HepG2 (cell line): ENCODE data around the gene MTHFD1L. TPM values are rescaled to one million over a fixed set of nuclear protein-coding genes. Genes with fewer than 3 reads are reported as not detected.

Experiments used
- BATF2 ChIP-seq: sonication (generic); formaldehyde crosslinking; IDR thresholded peaks from 2 replicates; pipeline ENCODE4 v1.8.0; 2022; ENCODE audit warnings: mild to moderate bottlenecking, missing genetic modification reagents, moderate library complexity
- ELF1 ChIP-seq: sonication (generic); formaldehyde crosslinking; IDR thresholded peaks from 2 replicates; pipeline ENCODE4 v1.4.0; 2020; ENCODE audit warnings: missing genetic modification reagents
- GATAD1 ChIP-seq: IDR thresholded peaks from 2 replicates; pipeline ENCODE4 v1.6.1; 2016; ENCODE audit warnings: missing genetic modification reagents, missing compliant biosample characterization
- HDAC2 ChIP-seq: sonication (generic); formaldehyde crosslinking; IDR thresholded peaks from 2 replicates; pipeline ENCODE4 v1.4.0; 2020; ENCODE audit warnings: missing genetic modification reagents
- HNF1B ChIP-seq: sonication (generic); formaldehyde crosslinking; IDR thresholded peaks from 2 replicates; pipeline ENCODE4 v1.5.1; 2020; ENCODE audit warnings: mild to moderate bottlenecking, moderate library complexity, missing genetic modification reagents
- HNRNPUL1 ChIP-seq: fragments of 200-400 bp; formaldehyde crosslinking; IDR thresholded peaks from 2 replicates; pipeline ENCODE4 v1.6.1; 2017; ENCODE audit warnings: low read depth, mild to moderate bottlenecking, low read length, moderate library complexity
- HOXA3 ChIP-seq: sonication (generic); formaldehyde crosslinking; IDR thresholded peaks from 2 replicates; pipeline ENCODE4 v1.5.0; 2020; ENCODE audit warnings: missing genetic modification reagents
- MED13 ChIP-seq: sonication (generic); formaldehyde crosslinking; IDR thresholded peaks from 2 replicates; pipeline ENCODE4 v1.5.0; 2020; ENCODE audit warnings: missing genetic modification reagents
- MIER2 ChIP-seq: IDR thresholded peaks from 2 replicates; pipeline ENCODE4 v1.6.1; 2016; ENCODE audit warnings: missing biosample characterization, missing genetic modification reagents
- MLXIP ChIP-seq: sonication (generic); formaldehyde crosslinking; IDR thresholded peaks from 2 replicates; pipeline ENCODE4 v1.9.0; 2021; ENCODE audit warnings: missing genetic modification reagents, borderline replicate concordance
- PHF21A ChIP-seq: sonication (generic); formaldehyde crosslinking; IDR thresholded peaks from 2 replicates; pipeline ENCODE4 v1.5.0; 2020; ENCODE audit warnings: mild to moderate bottlenecking, missing genetic modification reagents
- RELA ChIP-seq: sonication (generic); formaldehyde crosslinking; IDR thresholded peaks from 2 replicates; pipeline ENCODE4 v1.4.0; 2020; ENCODE audit warnings: missing genetic modification reagents
- TCF7 ChIP-seq: sonication (generic); IDR thresholded peaks from 2 replicates; pipeline ENCODE4 v1.6.1; 2016; ENCODE audit warnings: antibody characterized with exemption, low read depth
- TFAP4 ChIP-seq: sonication (generic); IDR thresholded peaks from 2 replicates; pipeline ENCODE4 v1.6.1; 2016; ENCODE audit warnings: low read depth, borderline replicate concordance
- YEATS2 ChIP-seq: sonication (generic); formaldehyde crosslinking; IDR thresholded peaks from 2 replicates; pipeline ENCODE4 v1.4.0; 2020; ENCODE audit warnings: missing genetic modification reagents, borderline replicate concordance
- ZFY ChIP-seq: sonication (generic); formaldehyde crosslinking; IDR thresholded peaks from 2 replicates; pipeline ENCODE4 v1.4.0; 2020; ENCODE audit warnings: missing genetic modification reagents
- ZNF20 ChIP-seq: sonication (generic); formaldehyde crosslinking; IDR thresholded peaks from 2 replicates; pipeline ENCODE4 v1.4.0; 2020; ENCODE audit warnings: mild to moderate bottlenecking, moderate library complexity, missing genetic modification reagents
- ZNF615 ChIP-seq: sonication (generic); formaldehyde crosslinking; IDR thresholded peaks from 2 replicates; pipeline ENCODE4 v1.5.0; 2020; ENCODE audit warnings: mild to moderate bottlenecking, missing genetic modification reagents, borderline replicate concordance
- ZNF652 ChIP-seq: IDR thresholded peaks from 2 replicates; pipeline ENCODE4 v1.6.1; 2016; ENCODE audit warnings: low read depth, borderline replicate concordance
- ZNF704 ChIP-seq: sonication (generic); formaldehyde crosslinking; IDR thresholded peaks from 2 replicates; pipeline ENCODE4 v1.8.1; 2023; ENCODE audit warnings: mild to moderate bottlenecking, inconsistent platforms, moderate library complexity, missing genetic modification reagents, borderline replicate concordance
- polyA plus RNA-seq, 8 experiments: library from polyadenylated mRNA; depleted of rRNA in 3 of 8; stranded (reverse) in 7 of 8; unstranded in 1 of 8; fragments of >200 nt; fragmentation: Illumina TruSeq in 4 of 8; extraction: Trizol in 4 of 8; gene quantifications; 2 replicates each; pipeline versions ENCODE4 v1.2.1 to v1.2.3, GENCODE V29; 2011 to 2016; ENCODE audit warnings: low read depth in 4 of 8, missing spikeins in 1 of 8, mixed read lengths in 1 of 8; ENCODE audit not compliant: insufficient read depth in 1 of 8
- total RNA-seq, 5 experiments: library from RNA; depleted of rRNA; stranded (reverse); fragments of >200 nt; fragmentation: Illumina TruSeq; extraction: Trizol; gene quantifications; 2 replicates each; pipeline ENCODE4 v1.2.3, GENCODE V29; 2016; ENCODE audit warnings: low read depth in 1 of 5

The MTHFD1L gene
- total and polyA plus RNA-seq, 2 of the 13 experiments (the other 11 are each of a cell fraction or from before 2014, with no cell fraction given), result 24.0 to 39.6 TPM

GRCh38 chr6:151014404-151015100, 149.1 kb downstream of the MTHFD1L start (continued):
- TF ChIP-seq GATAD1, result peak; percentile 59; the same call in 1 of the 2 replicates
- TF ChIP-seq YEATS2 (CRISPR knock-in tag), result 0 out of 2 replicates have a peak, but pooled peaks have one; percentile 14
- TF ChIP-seq ZNF652 (CRISPR knock-in tag), result peak; percentile 8; the same call in 1 of the 2 replicates
- peak; percentile 47; the same call in 1 of the 2 replicates for TF ChIP-seq ZFY (CRISPR knock-in tag)
- TF ChIP-seq MLXIP (CRISPR knock-in tag), result no peak
- peak; percentile 89 for TF ChIP-seq HNF1B (CRISPR knock-in tag)
- TF ChIP-seq ZNF704 (CRISPR knock-in tag), result peak; percentile 63; the same call in 1 of the 2 replicates
- TF ChIP-seq RELA (CRISPR knock-in tag), result 0 out of 2 replicates have a peak, but pooled peaks have one; percentile 36
- 0 out of 2 replicates have a peak, but pooled peaks have one; percentile 55 for TF ChIP-seq ZNF615
- 0 out of 2 replicates have a peak, but pooled peaks have one; percentile 27 for TF ChIP-seq TCF7
- no peak for TF ChIP-seq BATF2 (CRISPR knock-in tag)
- TF ChIP-seq TFAP4, result peak; percentile 26; the same call in 1 of the 2 replicates
- TF ChIP-seq HOXA3 (CRISPR knock-in tag), result peak; percentile 25; the same call in 1 of the 2 replicates
- TF ChIP-seq ZNF20, result no peak
- peak; percentile 69 for TF ChIP-seq MIER2 (CRISPR knock-in tag)
- peak; percentile 25; the same call in 1 of the 2 replicates for TF ChIP-seq HDAC2
- TF ChIP-seq ELF1 (CRISPR knock-in tag), result 0 out of 2 replicates have a peak, but pooled peaks have one; percentile 36
- TF ChIP-seq PHF21A (CRISPR knock-in tag), result peak; percentile 59; the same call in 1 of the 2 replicates
- TF ChIP-seq HNRNPUL1, result no peak
- TF ChIP-seq MED13 (CRISPR knock-in tag), result no peak
